ENCODE results near the gene RASGRF1. TPM values are rescaled to one million over a fixed set of nuclear protein-coding genes. Genes with fewer than 3 reads are reported as not detected.

The RASGRF1 gene
- total RNA-seq, 1 donor from 2014 or later: 0.41 TPM

- Mint-ChIP-seq H3K27me3 (peaks cover 6% of the 10 kb centered on the region), H3K4me1 (ENCODE audit: unreplicated experiment) (no peaks in the 10 kb centered on the region), H3K36me3 (no peaks in the 10 kb centered on the region), H3K27ac (no peak overlapping the region), H3K4me3 (no peak overlapping the region), H3K9me3 (no peaks in the 10 kb centered on the region)
- TF ChIP-seq, protein P1, sequence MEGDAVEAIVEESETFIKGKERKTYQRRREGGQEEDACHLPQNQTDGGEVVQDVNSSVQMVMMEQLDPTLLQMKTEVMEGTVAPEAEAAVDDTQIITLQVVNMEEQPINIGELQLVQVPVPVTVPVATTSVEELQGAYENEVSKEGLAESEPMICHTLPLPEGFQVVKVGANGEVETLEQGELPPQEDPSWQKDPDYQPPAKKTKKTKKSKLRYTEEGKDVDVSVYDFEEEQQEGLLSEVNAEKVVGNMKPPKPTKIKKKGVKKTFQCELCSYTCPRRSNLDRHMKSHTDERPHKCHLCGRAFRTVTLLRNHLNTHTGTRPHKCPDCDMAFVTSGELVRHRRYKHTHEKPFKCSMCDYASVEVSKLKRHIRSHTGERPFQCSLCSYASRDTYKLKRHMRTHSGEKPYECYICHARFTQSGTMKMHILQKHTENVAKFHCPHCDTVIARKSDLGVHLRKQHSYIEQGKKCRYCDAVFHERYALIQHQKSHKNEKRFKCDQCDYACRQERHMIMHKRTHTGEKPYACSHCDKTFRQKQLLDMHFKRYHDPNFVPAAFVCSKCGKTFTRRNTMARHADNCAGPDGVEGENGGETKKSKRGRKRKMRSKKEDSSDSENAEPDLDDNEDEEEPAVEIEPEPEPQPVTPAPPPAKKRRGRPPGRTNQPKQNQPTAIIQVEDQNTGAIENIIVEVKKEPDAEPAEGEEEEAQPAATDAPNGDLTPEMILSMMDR (conservative IDR thresholded peaks at IDR 0.05): no peak
- DNase-seq (ENCODE audit: extremely low spot score, unreplicated experiment): no peak
These were observed 15.3 kb downstream of the RASGRF1 start for GRCh38 chr15:79075256-79075655.

GRCh38 chr15:79073336-79073735 is 17.2 kb downstream of the RASGRF1 start:
- Mint-ChIP-seq H3K4me3 (no peak overlapping the region), H3K27me3 (peaks cover 3% of the 10 kb centered on the region), H3K36me3 (no peaks in the 10 kb centered on the region), H3K4me1 (ENCODE audit: unreplicated experiment) (no peaks in the 10 kb centered on the region), H3K27ac (no peak overlapping the region), H3K9me3 (no peaks in the 10 kb centered on the region)
- TF ChIP-seq, protein P1 (conservative IDR thresholded peaks at IDR 0.05): no peak
- no peak for DNase-seq (ENCODE audit: extremely low spot score, unreplicated experiment)

DNA sequence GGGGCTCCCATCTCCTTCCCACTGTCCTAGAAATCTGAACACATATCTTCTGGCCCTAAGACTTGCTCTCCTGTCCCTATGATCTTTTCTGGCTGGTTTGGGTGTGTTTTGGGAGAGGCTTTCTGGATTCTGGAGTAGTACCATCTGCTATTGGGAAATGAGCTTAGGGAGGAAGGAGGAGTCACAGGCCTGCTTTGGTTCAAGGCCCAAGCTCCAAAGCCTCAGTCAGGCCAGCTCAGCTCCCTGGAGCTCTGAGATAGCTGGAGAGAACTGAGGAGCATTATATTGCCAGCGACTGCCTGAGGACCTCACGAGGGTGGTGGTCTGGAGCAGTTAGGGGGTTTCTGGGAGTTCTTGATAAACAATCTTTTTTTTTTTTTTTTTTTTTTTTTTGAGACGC is 18.7 kb downstream of the RASGRF1 start:
- no peak overlapping the region for H3K4me3 Mint-ChIP-seq
- H3K9me3 Mint-ChIP-seq: no peaks in the 10 kb centered on the region
- H3K27me3 Mint-ChIP-seq: no peaks in the 10 kb centered on the region
- TF ChIP-seq, protein P1 (conservative IDR thresholded peaks at IDR 0.05): no peak
- no peaks in the 10 kb centered on the region for H3K36me3 Mint-ChIP-seq
- no peaks in the 10 kb centered on the region for H3K4me1 Mint-ChIP-seq (ENCODE audit: unreplicated experiment)
- H3K27ac Mint-ChIP-seq: no peak overlapping the region
- DNase-seq (ENCODE audit: extremely low spot score, unreplicated experiment): no peak

GRCh38 chr15:79068790-79069189 is 21.8 kb downstream of the RASGRF1 start:
- TF ChIP-seq, protein P1 (conservative IDR thresholded peaks at IDR 0.05): no peak
- H3K27ac Mint-ChIP-seq: no peak overlapping the region
- DNase-seq (ENCODE audit: extremely low spot score, unreplicated experiment): no peak
- no peaks in the 10 kb centered on the region for H3K36me3 Mint-ChIP-seq
- H3K27me3 Mint-ChIP-seq: peaks cover 8% of the 10 kb centered on the region
- H3K4me3 Mint-ChIP-seq: no peak overlapping the region
- peaks cover 6% of the 10 kb centered on the region for H3K4me1 Mint-ChIP-seq (ENCODE audit: unreplicated experiment)
- H3K9me3 Mint-ChIP-seq: no peaks in the 10 kb centered on the region

GRCh38 chr15:79067969-79068368 is 22.6 kb downstream of the RASGRF1 start:
- Mint-ChIP-seq H3K27me3 (peaks cover 9% of the 10 kb centered on the region), H3K27ac (no peak overlapping the region), H3K36me3 (no peaks in the 10 kb centered on the region), H3K9me3 (no peaks in the 10 kb centered on the region), H3K4me3 (no peak overlapping the region), H3K4me1 (ENCODE audit: unreplicated experiment) (peaks cover 6% of the 10 kb centered on the region)
- no peak for DNase-seq (ENCODE audit: extremely low spot score, unreplicated experiment)
- TF ChIP-seq, protein P1 (conservative IDR thresholded peaks at IDR 0.05): no peak
